Omental fat pad (tissue), 4 donors: ENCODE results near the gene ARSI. TPM values are rescaled to one million over a fixed set of nuclear protein-coding genes. Genes with fewer than 3 reads are reported as not detected.

Source experiments
- ATAC-seq: fragments of 150-250 bp; one replicate; pipeline ENCODE4 v1.9.1; 2016; ENCODE audit warnings: mild to moderate bottlenecking, moderate library complexity; ENCODE audit not compliant: low FRiP score
- DNase-seq: peaks from one replicate; pipeline ENCODE4 v3.0.0-alpha.2; 2019; ENCODE audit warnings: low spot score
- total RNA-seq, 4 donors: library from RNA; depleted of rRNA; stranded (reverse); fragments of >200 nt; gene quantifications; one replicate each; pipeline ENCODE4 v1.1.0, GENCODE V29; 2016
- TF ChIP-seq, protein P1 (sequence below), 3 donors: fragments of 450-650 bp; IDR thresholded peaks; one replicate each; pipeline ENCODE4 v1.5.1; 2016 to 2017; ENCODE audit warnings: antibody characterized with exemption in 3 of 3, mild to moderate bottlenecking in 3 of 3, moderate library complexity in 2 of 3

The ARSI gene
- total RNA-seq, 4 donors from 2014 or later = 0.69 to 43.1 (median 3.6) TPM

- ATAC-seq (no peak), DNase-seq (no peak)
- TF ChIP-seq, protein P1, sequence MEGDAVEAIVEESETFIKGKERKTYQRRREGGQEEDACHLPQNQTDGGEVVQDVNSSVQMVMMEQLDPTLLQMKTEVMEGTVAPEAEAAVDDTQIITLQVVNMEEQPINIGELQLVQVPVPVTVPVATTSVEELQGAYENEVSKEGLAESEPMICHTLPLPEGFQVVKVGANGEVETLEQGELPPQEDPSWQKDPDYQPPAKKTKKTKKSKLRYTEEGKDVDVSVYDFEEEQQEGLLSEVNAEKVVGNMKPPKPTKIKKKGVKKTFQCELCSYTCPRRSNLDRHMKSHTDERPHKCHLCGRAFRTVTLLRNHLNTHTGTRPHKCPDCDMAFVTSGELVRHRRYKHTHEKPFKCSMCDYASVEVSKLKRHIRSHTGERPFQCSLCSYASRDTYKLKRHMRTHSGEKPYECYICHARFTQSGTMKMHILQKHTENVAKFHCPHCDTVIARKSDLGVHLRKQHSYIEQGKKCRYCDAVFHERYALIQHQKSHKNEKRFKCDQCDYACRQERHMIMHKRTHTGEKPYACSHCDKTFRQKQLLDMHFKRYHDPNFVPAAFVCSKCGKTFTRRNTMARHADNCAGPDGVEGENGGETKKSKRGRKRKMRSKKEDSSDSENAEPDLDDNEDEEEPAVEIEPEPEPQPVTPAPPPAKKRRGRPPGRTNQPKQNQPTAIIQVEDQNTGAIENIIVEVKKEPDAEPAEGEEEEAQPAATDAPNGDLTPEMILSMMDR (IDR thresholded peaks at IDR 0.05) = no peak
Measured at GRCh38 chr5:150278916-150279315, 23.8 kb downstream of the ARSI start.

DNA sequence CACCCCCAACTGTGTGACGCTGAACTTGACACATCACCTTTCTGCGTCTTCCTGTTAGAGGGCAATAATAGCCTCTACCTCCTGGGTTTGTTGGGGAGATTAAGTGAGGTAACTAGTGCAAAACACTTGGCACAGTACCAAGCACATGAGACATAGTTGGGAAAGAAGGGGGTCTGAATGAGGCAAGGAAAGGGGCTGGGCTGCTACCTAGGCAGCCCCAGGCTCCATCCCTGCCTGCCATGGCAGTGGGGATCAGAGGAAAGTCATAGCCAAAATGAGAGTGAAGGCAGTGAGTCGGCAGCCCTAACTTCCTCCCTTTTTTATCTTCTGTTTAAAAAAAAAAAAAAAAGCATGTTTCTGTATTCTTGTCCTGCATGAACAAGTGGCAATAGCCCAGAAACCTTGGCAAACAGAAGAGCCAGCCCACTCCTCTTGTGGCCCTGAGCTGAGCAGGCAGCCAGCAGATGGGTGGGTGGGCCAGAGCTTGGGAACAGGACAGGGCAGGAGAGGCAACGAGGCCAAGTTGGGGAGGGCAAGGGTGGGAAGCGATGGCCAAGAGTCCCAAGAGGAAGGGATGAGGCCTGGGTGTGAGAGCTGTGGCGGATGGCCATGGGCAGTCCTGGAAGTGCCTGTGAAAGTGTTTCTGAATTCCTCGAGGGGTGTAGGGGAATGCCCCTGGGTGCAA lies 24.5 kb downstream of the ARSI start:
- ATAC-seq = no peak
- TF ChIP-seq, protein P1 (IDR thresholded peaks at IDR 0.05) = no peak
- DNase-seq = no peak

GRCh38 chr5:150277043-150277442 lies 25.7 kb downstream of the ARSI start:
- DNase-seq (no peak), ATAC-seq (no peak)
- TF ChIP-seq, protein P1 (IDR thresholded peaks at IDR 0.05) = no peak

DNA sequence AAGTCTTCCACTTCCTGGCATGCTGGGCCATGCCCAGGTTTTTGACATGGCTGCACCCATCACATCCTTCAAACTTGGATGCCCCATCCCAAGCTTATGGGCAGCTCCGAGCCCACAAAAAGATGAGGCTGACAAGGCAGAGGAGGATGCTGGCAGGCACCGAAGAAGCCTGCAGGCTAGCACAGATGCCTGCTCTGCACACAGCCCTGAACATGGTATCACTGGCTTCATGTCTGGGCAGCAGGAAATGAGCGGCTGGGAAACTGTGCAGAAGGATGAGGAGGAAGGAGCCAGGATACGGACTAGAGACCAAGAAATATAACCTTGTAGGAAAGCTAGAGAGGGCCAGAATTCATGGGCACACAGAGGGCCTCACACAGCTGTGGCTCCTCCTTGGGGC lies 27.9 kb downstream of the ARSI start:
- no peak for ATAC-seq
- DNase-seq = no peak
- TF ChIP-seq, protein P1 (IDR thresholded peaks at IDR 0.05) = no peak

- no peak for DNase-seq
- ATAC-seq = no peak
- TF ChIP-seq, protein P1 (IDR thresholded peaks at IDR 0.05) = no peak
Measured at GRCh38 chr5:150272531-150272930, 30.2 kb downstream of the ARSI start.

GRCh38 chr5:150271923-150272322 lies 30.8 kb downstream of the ARSI start:
- ATAC-seq = no peak
- no peak for DNase-seq
- TF ChIP-seq, protein P1 (IDR thresholded peaks at IDR 0.05) = no peak

DNA sequence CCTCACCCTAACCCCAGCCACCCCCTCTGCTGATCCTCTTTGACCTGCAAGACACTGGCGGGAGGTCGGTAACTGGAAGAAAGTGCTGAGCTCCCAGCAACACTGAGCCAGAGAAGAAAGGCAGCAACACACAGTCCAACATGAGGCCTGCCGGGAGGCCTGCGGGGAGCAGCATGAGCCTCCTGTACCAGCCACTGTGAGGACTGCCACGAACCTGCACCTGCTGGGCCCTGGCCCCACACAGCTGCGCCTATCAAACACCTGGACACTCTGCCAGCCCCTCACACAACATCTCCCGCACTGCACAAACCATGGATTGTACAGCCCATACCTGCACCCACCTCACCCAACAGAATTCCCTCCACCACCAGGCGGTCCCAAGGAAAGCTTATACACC lies 31.4 kb downstream of the ARSI start:
- no peak for DNase-seq
- ATAC-seq = no peak
- TF ChIP-seq, protein P1 (IDR thresholded peaks at IDR 0.05) = no peak
